A549 (cell line): ENCODE measurements around the gene SKAP1. TPM values are rescaled to one million over a fixed set of nuclear protein-coding genes. Genes with fewer than 3 reads are reported as not detected.

ENCODE experiments used
- ATAC-seq, 2 experiments: fragments of 200-7000 bp in 1 of 2; fragments of >200 bp in 1 of 2; cut with Nextera tagmentation in 1 of 2; cut with Tn5 transposase in 1 of 2; 3 replicates each; pipeline versions ENCODE4 v1.8.0 to v1.9.1; 2018 to 2020; ENCODE audit warnings: mild to moderate bottlenecking in 1 of 2, moderate library complexity in 1 of 2
- CTCF ChIA-PET: fragments of 300-600 bp; sonication (Branson Sonifier 250); formaldehyde crosslinking; extraction: SDS; loops from one replicate; lab custom pipeline; 2021; ENCODE audit warnings: antibody characterized with exemption, inconsistent platforms; lab: Yijun Ruan, JAX
- POLR2A ChIA-PET: fragments of 350-600 bp; formaldehyde crosslinking; extraction: SDS; loops from one replicate; lab custom pipeline; 2021; ENCODE audit warnings: antibody characterized with exemption, inconsistent platforms; lab: Yijun Ruan, JAX
- DNase-seq, 2 experiments: peaks; one replicate each; pipeline versions ENCODE4 v3.0.0 to v3.0.0-alpha.2; 2011 to 2016; ENCODE audit warnings: low read depth in 1 of 2, low spot score in 1 of 2
- FAIRE-seq: peaks from 2 replicates; lab custom pipeline; 2011; peaks lifted over from hg19 to GRCh38; lab: Jason Lieb, UNC
- H3K27ac ChIP-seq, 2 experiments: fragments of >200 bp; sonication (Bioruptor Twin); formaldehyde crosslinking; 3 replicates each; pipeline ENCODE4 v1.5.1; 2016 to 2017
- H3K4me1 ChIP-seq: fragments of >200 bp; sonication (Bioruptor Twin); formaldehyde crosslinking; 3 replicates; pipeline ENCODE4 v1.6.1; 2016
- H3K4me2 ChIP-seq: fragments of >200 bp; sonication (Bioruptor Twin); formaldehyde crosslinking; 3 replicates; pipeline ENCODE4 v1.6.1; 2016
- H3K4me3 ChIP-seq: fragments of >200 bp; sonication (Bioruptor Twin); formaldehyde crosslinking; 3 replicates; pipeline ENCODE4 v1.5.1; 2016
- H3K9me3 ChIP-seq: fragments of >200 bp; sonication (Bioruptor Twin); formaldehyde crosslinking; 3 replicates; pipeline ENCODE4 v1.6.1; 2016
- BHLHE40 ChIP-seq: IDR thresholded peaks from 2 replicates; pipeline ENCODE4 v1.6.1; 2012; ENCODE audit warnings: low read depth, low read length, inconsistent platforms
- CBX8 ChIP-seq: fragments of 200-600 bp; sonication (generic); IDR thresholded peaks from 2 replicates; pipeline ENCODE4 v1.6.1; 2016
- CEBPB ChIP-seq, 2 experiments: fragments of >200 bp in 1 of 2; sonication (Bioruptor Twin) in 1 of 2; formaldehyde crosslinking in 1 of 2; IDR thresholded peaks; 2 replicates each; pipeline ENCODE4 v1.6.1; 2012 to 2016
- CHD2 ChIP-seq: fragments of 150-350 bp; IDR thresholded peaks from 2 replicates; pipeline ENCODE4 v1.6.1; 2014; ENCODE audit warnings: low read length; ENCODE audit not compliant: partially characterized antibody
- CHD4 ChIP-seq: fragments of 200-600 bp; sonication (generic); IDR thresholded peaks from 2 replicates; pipeline ENCODE4 v1.6.1; 2016; ENCODE audit warnings: antibody characterized with exemption, mild to moderate bottlenecking, borderline replicate concordance
- E2F6 ChIP-seq: IDR thresholded peaks from 2 replicates; pipeline ENCODE4 v1.6.1; 2012; ENCODE audit warnings: low read depth, borderline replicate concordance
- EHF ChIP-seq: fragments of 250-450 bp; sonication (Bioruptor Pico); IDR thresholded peaks from 2 replicates; pipeline ENCODE4 v1.5.0; 2020; ENCODE audit warnings: mild to moderate bottlenecking
- EHMT2 ChIP-seq: fragments of 200-600 bp; sonication (generic); IDR thresholded peaks from 2 replicates; pipeline ENCODE4 v1.6.1; 2016; ENCODE audit warnings: antibody characterized with exemption, low read depth, mild to moderate bottlenecking, moderate library complexity
- ELK1 ChIP-seq: fragments of 150-350 bp; IDR thresholded peaks from 2 replicates; pipeline ENCODE4 v1.6.1; 2014; ENCODE audit warnings: low read depth, mild to moderate bottlenecking, low read length
- ESRRA ChIP-seq: fragments of 150-350 bp; IDR thresholded peaks from 2 replicates; pipeline ENCODE4 v1.6.1; 2014; ENCODE audit warnings: mild to moderate bottlenecking, low read length, borderline replicate concordance
- FOSB ChIP-seq: fragments of 250-450 bp; sonication (Bioruptor Pico); IDR thresholded peaks from 2 replicates; pipeline ENCODE4 v1.5.0; 2020; ENCODE audit warnings: mild to moderate bottlenecking, moderate library complexity
- FOSL2 ChIP-seq, 2 experiments: fragments of 450-650 bp in 1 of 2; fragments of >200 bp in 1 of 2; sonication (Bioruptor Twin) in 1 of 2; formaldehyde crosslinking; IDR thresholded peaks; 2 replicates each; pipeline versions ENCODE4 v1.5.0 to v1.6.1; 2016 to 2020; ENCODE audit warnings: mild to moderate bottlenecking in 1 of 2, moderate library complexity in 1 of 2
- GATA3 ChIP-seq: IDR thresholded peaks from 2 replicates; pipeline ENCODE4 v1.6.1; 2012; ENCODE audit warnings: borderline replicate concordance
- HEYL ChIP-seq: fragments of 250-450 bp; sonication (Bioruptor Pico); IDR thresholded peaks from 2 replicates; pipeline ENCODE4 v1.8.0; 2021; ENCODE audit warnings: mild to moderate bottlenecking, moderate library complexity
- HOXB5 ChIP-seq: fragments of 250-450 bp; sonication (Bioruptor Pico); IDR thresholded peaks from 2 replicates; pipeline ENCODE4 v1.5.0; 2020; ENCODE audit warnings: mild to moderate bottlenecking, moderate library complexity
- JUNB ChIP-seq: fragments of >200 bp; sonication (Bioruptor Twin); formaldehyde crosslinking; IDR thresholded peaks from 2 replicates; pipeline ENCODE4 v1.6.1; 2016
- MAFK ChIP-seq: fragments of 450-650 bp; IDR thresholded peaks from 2 replicates; pipeline ENCODE4 v1.6.1; 2014; ENCODE audit not compliant: partially characterized antibody
- MAX ChIP-seq: IDR thresholded peaks from 2 replicates; pipeline ENCODE4 v1.6.1; 2012
- MAZ ChIP-seq: fragments of 150-350 bp; IDR thresholded peaks from 2 replicates; pipeline ENCODE4 v1.6.1; 2014; ENCODE audit warnings: antibody characterized with exemption, low read depth, low read length, borderline replicate concordance
- NR3C1 ChIP-seq: fragments of >200 bp; sonication (Bioruptor Twin); formaldehyde crosslinking; IDR thresholded peaks from 3 replicates; pipeline ENCODE4 v1.6.1; 2017
- PHF8 ChIP-seq: fragments of 200-600 bp; sonication (generic); IDR thresholded peaks from 2 replicates; pipeline ENCODE4 v1.6.1; 2016; ENCODE audit warnings: low read depth, mild to moderate bottlenecking, antibody characterized with exemption, moderate library complexity, borderline replicate concordance
- POLR2A ChIP-seq: IDR thresholded peaks from 2 replicates; pipeline ENCODE4 v1.6.1; 2012; ENCODE audit warnings: mild to moderate bottlenecking, low read length
- RCOR1 ChIP-seq: fragments of 150-350 bp; IDR thresholded peaks from 2 replicates; pipeline ENCODE4 v1.6.1; 2014; ENCODE audit warnings: antibody characterized with exemption, low read length, low read depth
- REST ChIP-seq: fragments of 200-600 bp; sonication (generic); IDR thresholded peaks from 2 replicates; pipeline ENCODE4 v1.6.1; 2016; ENCODE audit warnings: antibody characterized with exemption, mild to moderate bottlenecking, moderate library complexity
- TFCP2L1 ChIP-seq: fragments of 250-450 bp; sonication (Bioruptor Pico); IDR thresholded peaks from 2 replicates; pipeline ENCODE4 v1.5.0; 2021; ENCODE audit warnings: mild to moderate bottlenecking
- ZFP36 ChIP-seq: fragments of 450-650 bp; IDR thresholded peaks from 2 replicates; pipeline ENCODE4 v1.6.1; 2014; ENCODE audit warnings: borderline replicate concordance; ENCODE audit not compliant: partially characterized antibody
- ZNF302 ChIP-seq: fragments of 250-450 bp; sonication (Bioruptor Pico); IDR thresholded peaks from 2 replicates; pipeline ENCODE4 v1.9.0; 2021; ENCODE audit warnings: inconsistent platforms, mild to moderate bottlenecking, moderate library complexity
- WGBS: methylation state at CpG from one replicate; pipeline ENCODE4 v1.1.6; 2017; ENCODE audit errors: missing lambda C conversion rate; 5-methylcytosine and 5-hydroxymethylcytosine counted together
- polyA plus RNA-seq, 4 experiments: library from polyadenylated mRNA; depleted of rRNA in 3 of 4; stranded (reverse); fragments of >200 nt; fragmentation: RNase III in 1 of 4; extraction: RNeasy Plus Mini Kit Qiagen cat#74134 plus additional on column Dnase treatment in 1 of 4; gene quantifications; 2 replicates in 3 of 4; 3 replicates in 1 of 4; pipeline ENCODE4 v1.2.3, GENCODE V29; 2011 to 2017

The SKAP1 gene
- polyA plus RNA-seq, 2 of the 4 experiments (the other 2 are of a cell fraction) = 0.14 to 0.78 TPM

GRCh38 chr17:48317732-48318131 is 112.3 kb downstream of the SKAP1 start:
- peak; percentile 46 for FAIRE-seq
- no peak overlapping the region for H3K4me2 ChIP-seq
- no peak overlapping the region for H3K4me3 ChIP-seq
- H3K27ac ChIP-seq = no peak overlapping the region
- no peak for ATAC-seq
- H3K9me3 ChIP-seq = no peaks in the 10 kb centered on the region
- ChIA-PET POLR2A (no interaction called here), CTCF (interaction anchor here (1.0 to 2.9 kb wide), 4 partner anchors 9 to 187 kb away, joined by 3 to 21 read pairs (median 6); no protein-coding TSS in a partner anchor)
- TF ChIP-seq HOXB5 (CRISPR knock-in tag) (no peak), MAX (no peak), REST (no peak), HEYL (CRISPR knock-in tag) (no peak), ELK1 (no peak), PHF8 (no peak), MAZ (no peak), TFCP2L1 (CRISPR knock-in tag) (no peak), GATA3 (no peak)
- no peak for DNase-seq
- 95% methylated on average over 1 of the region's 1 CpG for WGBS
- peaks cover 10% of the 10 kb centered on the region; the same call in 1 of the 3 replicates for H3K4me1 ChIP-seq

- no peak overlapping the region for H3K4me2 ChIP-seq
- 47% methylated on average over 2 of the region's 2 CpGs for WGBS
- H3K9me3 ChIP-seq = no peaks in the 10 kb centered on the region
- DNase-seq (no peak), FAIRE-seq (peak; percentile 23)
- peaks cover 10% of the 10 kb centered on the region; the same call in 1 of the 3 replicates for H3K4me1 ChIP-seq
- H3K4me3 ChIP-seq = no peak overlapping the region
- no peak for TF ChIP-seq ZFP36
- no peak for TF ChIP-seq CEBPB (IDR thresholded peaks at IDR 0.05)
- no peak for TF ChIP-seq GATA3
- TF ChIP-seq HEYL (CRISPR knock-in tag) = no peak
- no peak for TF ChIP-seq FOSB (CRISPR knock-in tag)
- TF ChIP-seq, all 56 proteins: peak for 0
- ATAC-seq = no peak
- ChIA-PET CTCF (no interaction called here), POLR2A (no interaction called here)
- no peak overlapping the region for H3K27ac ChIP-seq
Observed at GRCh38 chr17:48314716-48315115, 115.3 kb downstream of the SKAP1 start.

GRCh38 chr17:48313096-48313755 is 116.8 kb downstream of the SKAP1 start:
- no peak overlapping the region; a peak in 1 of 6 replicates for H3K27ac ChIP-seq
- peaks cover 10% of the 10 kb centered on the region; the same call in 1 of the 3 replicates for H3K4me1 ChIP-seq
- ChIA-PET POLR2A (no interaction called here), CTCF (interaction anchor here (0.9 to 1.5 kb wide), 3 partner anchors 51 to 306 kb away, joined by 3 read pairs; no protein-coding TSS in a partner anchor)
- no peak for DNase-seq
- 82% methylated on average over 8 of the region's 8 CpGs for WGBS
- no peak overlapping the region for H3K4me3 ChIP-seq
- H3K9me3 ChIP-seq = no peaks in the 10 kb centered on the region
- no peak for ATAC-seq
- peak; percentile 32 for FAIRE-seq
- peak overlapping the region; percentile 7; the same call in 1 of the 3 replicates for H3K4me2 ChIP-seq
- TF ChIP-seq CHD2 (no peak), ZNF302 (CRISPR knock-in tag) (no peak), BHLHE40 (no peak), EHF (CRISPR knock-in tag) (no peak), RCOR1 (no peak), EHMT2 (no peak), MAFK (no peak), NR3C1 (no peak), FOSL2 (IDR thresholded peaks at IDR 0.05) (no peak), FOSL2 (CRISPR knock-in tag; IDR thresholded peaks at IDR 0.05) (no peak), JUNB (no peak), E2F6 (no peak), CBX8 (no peak), ELK1 (no peak), CHD4 (no peak), POLR2A (no peak), ESRRA (no peak)
- TF ChIP-seq, all 56 proteins: peak for 0
